BLaER1 treated with 17β-estradiol and CSF1 and Interleukin-3, amounts not matched to agents 10 nM and 100 nM (cell line): Measurements from ENCODE around the gene PPP2R3B.
"Not testable (repeated sequence)": the region's sequence is repeated elsewhere in the genome, so short reads cannot be mapped to it uniquely, and the experiment has no call there.

Experiments
- H3K27ac ChIP-seq, 11 experiments: shearing (Covaris generic); formaldehyde crosslinking; 2 replicates each; pipeline ENCODE4 v1.8.1; 2022
- H3K27me3 ChIP-seq, 11 experiments: shearing (Covaris generic); formaldehyde crosslinking; 2 replicates each; pipeline ENCODE4 v1.8.1; 2022
- H3K36me3 ChIP-seq, 11 experiments: shearing (Covaris generic); formaldehyde crosslinking; 2 replicates each; pipeline ENCODE4 v1.8.1; 2022
- H3K4me1 ChIP-seq, 10 experiments: shearing (Covaris generic); formaldehyde crosslinking; 2 replicates each; pipeline ENCODE4 v1.8.1; 2022
- H3K4me2 ChIP-seq, 11 experiments: shearing (Covaris generic); formaldehyde crosslinking; 2 replicates each; pipeline ENCODE4 v1.8.1; 2022
- H3K4me3 ChIP-seq, 10 experiments: shearing (Covaris generic); formaldehyde crosslinking; 2 replicates each; pipeline ENCODE4 v1.8.1; 2022
- H3K9ac ChIP-seq, 11 experiments: shearing (Covaris generic); formaldehyde crosslinking; 2 replicates each; pipeline ENCODE4 v1.8.1; 2022
- H3K9me3 ChIP-seq, 11 experiments: shearing (Covaris generic); formaldehyde crosslinking; replicated peaks in 1 of 11; 2 replicates each; pipeline ENCODE4 v1.8.1; 2022
- H4K20me1 ChIP-seq, 11 experiments: shearing (Covaris generic); formaldehyde crosslinking; 2 replicates each; pipeline ENCODE4 v1.8.1; 2022
- Cebpa-rat ChIP-seq, 11 experiments: shearing (Covaris generic); IDR thresholded peaks; 2 replicates each; pipeline ENCODE4 v1.8.1; 2022

The PPP2R3B gene

GRCh38 chrX:427812-428725 lies 41.4 kb upstream of the PPP2R3B start:
- no peaks in the 10 kb centered on the region for H3K36me3 ChIP-seq
- TF ChIP-seq Cebpa-rat (IDR thresholded peaks at IDR 0.05) = no peak
- peaks cover 0 to 8% (median 2%) of the 10 kb centered on the region in 10 experiments; a peak in 5 of 20 replicates for H3K4me1 ChIP-seq
- H4K20me1 ChIP-seq = no peaks in the 10 kb centered on the region
- peak overlapping the region; percentile 49 to 83 (median 62); a peak in 21 of 22 replicates for H3K4me2 ChIP-seq
- H3K27ac ChIP-seq = no peak overlapping the region
- H3K9me3 ChIP-seq = no peaks in the 10 kb centered on the region
- H3K9ac ChIP-seq = peak overlapping the region in 7 of 11 experiments; percentile 24 to 63 (median 48); a peak in 8 of 22 replicates
- peaks cover 13 to 26% (median 21%) of the 10 kb centered on the region in 11 experiments for H3K27me3 ChIP-seq
- H3K4me3 ChIP-seq = peak overlapping the region in 5 of 10 experiments; percentile 1 to 50 (median 45); a peak in 6 of 20 replicates

GRCh38 chrX:426881-427280 lies 40.2 kb upstream of the PPP2R3B start:
- H4K20me1 ChIP-seq = no peaks in the 10 kb centered on the region
- TF ChIP-seq Cebpa-rat (IDR thresholded peaks at IDR 0.05) = no peak
- H3K4me3 ChIP-seq = no peak overlapping the region
- no peak overlapping the region for H3K4me2 ChIP-seq
- no peak overlapping the region for H3K27ac ChIP-seq
- no peaks in the 10 kb centered on the region for H3K9me3 ChIP-seq
- peaks cover 13 to 26% (median 21%) of the 10 kb centered on the region in 11 experiments for H3K27me3 ChIP-seq
- H3K36me3 ChIP-seq = no peaks in the 10 kb centered on the region
- H3K4me1 ChIP-seq = peaks cover 0 to 14% (median 4%) of the 10 kb centered on the region in 10 experiments; a peak in 6 of 20 replicates
- no peak overlapping the region for H3K9ac ChIP-seq

GRCh38 chrX:425056-425455 lies 38.3 kb upstream of the PPP2R3B start:
- peaks cover 0 to 6% (median 0%) of the 10 kb centered on the region in 11 experiments; a peak in 2 of 22 replicates for H3K9me3 ChIP-seq
- no peaks in the 10 kb centered on the region for H3K36me3 ChIP-seq
- no peak for TF ChIP-seq Cebpa-rat (IDR thresholded peaks at IDR 0.05)
- peaks cover 13 to 26% (median 21%) of the 10 kb centered on the region in 11 experiments for H3K27me3 ChIP-seq
- H3K4me3 ChIP-seq = no peak overlapping the region
- no peak overlapping the region for H3K27ac ChIP-seq
- H3K9ac ChIP-seq = no peak overlapping the region
- peaks cover 0 to 16% (median 4%) of the 10 kb centered on the region in 10 experiments; a peak in 6 of 20 replicates for H3K4me1 ChIP-seq
- H3K4me2 ChIP-seq = no peak overlapping the region
- no peaks in the 10 kb centered on the region for H4K20me1 ChIP-seq

DNA sequence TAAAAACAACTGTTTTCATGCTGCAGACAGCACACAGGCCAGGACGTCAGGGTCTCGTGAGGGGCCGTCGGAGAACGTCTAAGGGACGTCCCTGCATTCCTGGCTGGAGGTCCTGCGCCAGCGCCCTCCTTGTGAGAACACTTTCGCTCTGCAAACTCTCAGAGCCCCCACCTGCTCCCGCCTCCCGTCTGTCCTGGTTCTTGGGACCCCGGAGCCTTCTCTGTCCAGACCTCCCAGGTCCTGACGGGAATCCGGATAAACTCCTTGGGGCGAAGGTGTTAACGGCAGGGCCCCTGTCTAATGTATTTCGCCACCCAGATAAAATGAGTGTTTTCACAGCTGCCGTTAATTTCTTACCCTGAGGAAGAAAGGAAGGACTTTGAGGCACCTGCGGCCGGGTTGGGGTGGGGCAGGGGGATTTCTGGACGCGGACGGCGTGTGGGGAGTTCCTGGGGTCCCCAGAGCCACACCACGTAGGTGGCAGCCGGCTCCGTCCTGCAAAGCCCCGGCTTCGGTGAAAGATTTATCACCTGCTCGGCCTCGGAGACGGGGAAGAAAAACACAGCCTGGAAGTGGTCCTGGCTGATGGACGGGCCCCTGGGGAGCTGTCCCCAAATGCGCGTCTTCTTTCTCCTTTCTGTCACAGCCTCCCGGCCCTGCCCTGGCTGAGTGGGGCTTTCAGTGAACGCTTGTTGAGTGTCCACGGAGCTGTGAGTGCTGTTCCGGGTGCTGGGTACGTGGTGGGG lies 35.1 kb upstream of the PPP2R3B start:
- Histone ChIP-seq H3K4me1 (peaks cover 0 to 10% (median 0%) of the 10 kb centered on the region in 10 experiments; a peak in 2 of 20 replicates), H3K4me3 (no peak overlapping the region), H3K27me3 (peaks cover 0 to under 1% (median 0%) of the 10 kb centered on the region in 11 experiments; a peak in 2 of 22 replicates), H3K9me3 (peaks cover 0 to 14% (median 0%) of the 10 kb centered on the region in 11 experiments; a peak in 4 of 22 replicates), H3K4me2 (peak overlapping the region in 4 of 11 experiments; percentile 4 to 36 (median 24); a peak in 5 of 22 replicates), H4K20me1 (no peaks in the 10 kb centered on the region), H3K27ac (no peak overlapping the region), H3K36me3 (no peaks in the 10 kb centered on the region), H3K9ac (no peak overlapping the region)
- no peak for TF ChIP-seq Cebpa-rat (IDR thresholded peaks at IDR 0.05)

DNA sequence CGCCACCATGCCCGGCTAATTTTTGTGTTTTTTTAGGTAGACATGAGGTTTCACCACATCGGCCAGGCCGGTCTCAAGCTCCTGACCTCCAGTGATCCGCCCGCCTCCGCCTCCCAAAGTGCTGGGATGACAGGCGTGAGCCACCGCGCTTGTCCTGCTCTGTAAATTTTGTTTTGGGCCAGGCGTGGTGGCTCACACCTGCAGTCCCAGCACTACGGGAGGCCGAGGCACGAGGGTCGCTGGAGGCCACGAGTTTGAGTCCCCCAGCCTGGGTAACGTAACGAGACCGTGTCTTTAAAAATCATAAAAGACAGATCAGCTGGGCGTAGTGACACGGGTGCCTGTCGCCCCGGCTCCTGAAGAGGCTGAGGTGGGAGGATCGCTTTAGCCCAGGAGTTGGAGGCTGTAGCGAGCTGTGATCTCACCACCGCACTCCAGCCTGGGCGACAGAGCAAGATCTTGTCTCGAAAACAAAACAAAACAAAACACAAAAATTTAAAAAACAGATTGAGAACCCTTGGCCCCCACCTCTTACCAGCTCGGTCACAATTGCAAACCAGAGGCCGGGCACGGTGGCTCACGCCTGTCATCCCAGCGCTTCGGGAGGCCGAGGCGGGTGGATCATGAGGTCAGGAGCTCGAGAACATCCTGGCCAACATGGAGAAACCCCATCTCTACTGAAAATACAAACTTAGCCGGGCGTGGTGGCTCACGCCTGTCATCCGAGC lies 34.0 kb upstream of the PPP2R3B start:
- Histone ChIP-seq H3K4me2 (no peak overlapping the region), H3K36me3 (no peaks in the 10 kb centered on the region), H3K9me3 (peaks cover 0 to 14% (median 0%) of the 10 kb centered on the region in 11 experiments; a peak in 4 of 22 replicates), H4K20me1 (no peaks in the 10 kb centered on the region), H3K27me3 (no peaks in the 10 kb centered on the region), H3K4me1 (peaks cover 0 to 10% (median 0%) of the 10 kb centered on the region in 10 experiments; a peak in 2 of 20 replicates), H3K9ac (no peak overlapping the region), H3K4me3 (no peak overlapping the region), H3K27ac (no peak overlapping the region)
- no peak for TF ChIP-seq Cebpa-rat (IDR thresholded peaks at IDR 0.05)

- no peak overlapping the region for H3K27ac ChIP-seq
- H3K36me3 ChIP-seq = no peaks in the 10 kb centered on the region
- H3K4me1 ChIP-seq = peaks cover 0 to 11% (median 0%) of the 10 kb centered on the region in 10 experiments; a peak in 4 of 20 replicates
- no peak overlapping the region for H3K4me3 ChIP-seq
- H3K9ac ChIP-seq = no peak overlapping the region
- no peak for TF ChIP-seq Cebpa-rat (IDR thresholded peaks at IDR 0.05)
- H3K9me3 ChIP-seq = peaks cover 0 to 14% (median 0%) of the 10 kb centered on the region in 11 experiments; a peak in 4 of 22 replicates
- H3K27me3 ChIP-seq = no peaks in the 10 kb centered on the region
- no peak overlapping the region for H3K4me2 ChIP-seq
- H4K20me1 ChIP-seq = no peaks in the 10 kb centered on the region
Measured at GRCh38 chrX:418927-419729, 32.4 kb upstream of the PPP2R3B start.

- H4K20me1 ChIP-seq, H3K4me3 ChIP-seq, H3K27me3 ChIP-seq, H3K4me2 ChIP-seq, H3K9me3 ChIP-seq, H3K36me3 ChIP-seq, H3K9ac ChIP-seq, H3K27ac ChIP-seq: not testable (repeated sequence)
- peaks cover 0 to 11% (median 7%) of the 10 kb centered on the region in 10 experiments; a peak in 8 of 20 replicates for H3K4me1 ChIP-seq
Measured at GRCh38 chrX:415498-415897, 28.8 kb upstream of the PPP2R3B start.
